ENCODE measurements around the gene ZFHX2. TPM values are rescaled to one million over a fixed set of nuclear protein-coding genes. Genes with fewer than 3 reads are reported as not detected.
A peak's percentile ranks its signal among the peaks of the same experiment; 100 is the strongest.

Gene ZFHX2
- total RNA-seq, 6 experiments from 2014 or later: 0.63 to 4.2 (median 1.7) TPM

DNA sequence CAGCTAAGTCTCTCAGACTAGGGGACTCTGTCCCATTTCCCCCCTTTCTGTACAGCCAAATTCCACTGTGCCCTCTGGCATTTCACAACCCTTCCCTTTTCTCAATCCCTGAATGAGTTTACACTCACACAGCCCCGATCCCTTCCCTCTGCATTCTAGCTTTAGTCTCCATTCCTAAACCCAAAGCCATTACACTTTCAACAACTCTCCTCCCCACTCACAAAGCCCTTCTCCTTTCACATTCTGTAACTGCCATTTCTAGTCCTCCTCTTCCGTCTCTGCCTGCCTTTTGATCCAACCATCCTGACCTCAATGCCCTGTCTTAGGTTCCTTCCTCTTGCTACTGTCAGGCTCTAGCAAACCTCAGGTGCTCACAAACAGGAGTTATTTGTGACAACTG lies 3.6 kb downstream of the ZFHX2 start:
- no peaks in the 10 kb centered on the region for H3K9me3 Mint-ChIP-seq
- H3K27me3 Mint-ChIP-seq (ENCODE audit: insufficient read depth): peaks cover 6% of the 10 kb centered on the region
- DNase-seq: no peak
- H3K4me3 Mint-ChIP-seq: no peak overlapping the region
- H3K4me1 Mint-ChIP-seq (ENCODE audit: low read depth): peaks cover 12% of the 10 kb centered on the region
- no peak overlapping the region for H3K27ac Mint-ChIP-seq
- H3K36me3 Mint-ChIP-seq (ENCODE audit: low read depth): no peaks in the 10 kb centered on the region
- TF ChIP-seq, protein P1, sequence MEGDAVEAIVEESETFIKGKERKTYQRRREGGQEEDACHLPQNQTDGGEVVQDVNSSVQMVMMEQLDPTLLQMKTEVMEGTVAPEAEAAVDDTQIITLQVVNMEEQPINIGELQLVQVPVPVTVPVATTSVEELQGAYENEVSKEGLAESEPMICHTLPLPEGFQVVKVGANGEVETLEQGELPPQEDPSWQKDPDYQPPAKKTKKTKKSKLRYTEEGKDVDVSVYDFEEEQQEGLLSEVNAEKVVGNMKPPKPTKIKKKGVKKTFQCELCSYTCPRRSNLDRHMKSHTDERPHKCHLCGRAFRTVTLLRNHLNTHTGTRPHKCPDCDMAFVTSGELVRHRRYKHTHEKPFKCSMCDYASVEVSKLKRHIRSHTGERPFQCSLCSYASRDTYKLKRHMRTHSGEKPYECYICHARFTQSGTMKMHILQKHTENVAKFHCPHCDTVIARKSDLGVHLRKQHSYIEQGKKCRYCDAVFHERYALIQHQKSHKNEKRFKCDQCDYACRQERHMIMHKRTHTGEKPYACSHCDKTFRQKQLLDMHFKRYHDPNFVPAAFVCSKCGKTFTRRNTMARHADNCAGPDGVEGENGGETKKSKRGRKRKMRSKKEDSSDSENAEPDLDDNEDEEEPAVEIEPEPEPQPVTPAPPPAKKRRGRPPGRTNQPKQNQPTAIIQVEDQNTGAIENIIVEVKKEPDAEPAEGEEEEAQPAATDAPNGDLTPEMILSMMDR (IDR thresholded peaks at IDR 0.05): no peak

DNA sequence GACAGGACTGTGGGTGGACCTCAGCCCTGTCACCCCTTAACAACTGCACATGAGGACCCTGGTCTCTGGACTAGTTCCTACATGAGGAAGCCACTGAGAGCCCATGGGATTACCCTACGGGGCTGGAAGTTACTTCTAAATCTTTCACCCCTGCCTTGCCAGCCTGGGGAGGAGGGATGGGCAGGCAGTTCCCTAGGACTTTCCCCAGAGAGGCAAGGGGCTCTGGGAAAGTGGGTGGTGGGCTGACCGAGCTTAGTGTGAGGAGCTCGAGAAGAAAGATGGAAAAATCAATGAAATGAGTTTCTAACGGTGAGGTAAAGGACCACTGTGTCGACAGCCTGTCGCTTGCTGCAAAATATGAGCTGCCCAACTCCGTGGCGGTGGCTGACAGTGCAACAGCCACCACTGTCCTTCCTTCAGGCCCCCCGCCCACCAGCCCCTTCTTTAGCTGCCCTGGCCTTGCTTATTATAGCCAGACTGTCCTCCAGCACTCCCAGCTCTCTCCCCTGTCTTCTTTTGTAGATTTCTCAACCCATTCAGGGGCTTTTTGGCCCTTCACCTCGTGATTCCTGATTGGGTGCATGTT lies 5.0 kb downstream of the ZFHX2 start:
- Mint-ChIP-seq H3K9me3 (no peaks in the 10 kb centered on the region), H3K4me3 (no peak overlapping the region)

DNA sequence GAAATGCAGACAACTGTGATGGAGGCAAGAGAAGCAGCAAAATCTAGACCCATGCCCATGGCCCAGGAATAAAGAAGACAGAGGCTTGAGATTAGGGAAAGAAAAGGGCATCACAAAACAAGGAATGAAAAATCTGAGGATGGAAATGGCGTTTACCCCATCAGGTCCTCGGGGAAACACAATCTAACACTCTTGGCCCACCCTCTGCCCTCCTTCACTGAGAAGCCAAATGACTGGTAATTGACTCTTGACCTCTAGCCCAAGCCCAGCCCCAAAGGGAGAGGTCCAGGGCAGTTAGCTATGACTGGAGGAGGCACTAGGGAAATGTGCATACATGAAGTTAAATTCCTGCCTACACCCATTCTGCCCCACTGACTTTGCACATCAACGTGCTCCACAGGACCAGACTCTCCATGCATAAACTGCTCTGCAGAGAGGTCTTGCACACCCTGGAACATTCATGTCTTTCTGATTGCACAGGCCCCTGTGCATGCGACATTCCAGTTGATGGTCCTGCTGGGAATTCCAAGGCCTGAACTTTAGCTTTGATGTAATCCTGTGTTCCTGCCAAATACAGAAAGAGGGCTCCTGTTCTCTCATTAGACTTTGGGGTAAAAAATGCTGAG lies 5.7 kb downstream of the ZFHX2 start:
- Mint-ChIP-seq H3K9me3 (no peaks in the 10 kb centered on the region), H3K4me3 (no peak overlapping the region), H3K36me3 (ENCODE audit: low read depth) (no peaks in the 10 kb centered on the region), H3K27ac (no peak overlapping the region), H3K27me3 (ENCODE audit: insufficient read depth) (peaks cover 6% of the 10 kb centered on the region), H3K4me1 (ENCODE audit: low read depth) (peaks cover 12% of the 10 kb centered on the region)
- no peak for DNase-seq
- TF ChIP-seq, protein P1 (IDR thresholded peaks at IDR 0.05): no peak

More for the DNA sequence above, 5.0 kb downstream of the ZFHX2 start:
- Mint-ChIP-seq H3K4me1 (ENCODE audit: low read depth) (peaks cover 12% of the 10 kb centered on the region), H3K36me3 (ENCODE audit: low read depth) (no peaks in the 10 kb centered on the region), H3K27ac (no peak overlapping the region), H3K27me3 (ENCODE audit: insufficient read depth) (peaks cover 6% of the 10 kb centered on the region)
- TF ChIP-seq, protein P1 (IDR thresholded peaks at IDR 0.05): no peak
- DNase-seq: no peak

DNA sequence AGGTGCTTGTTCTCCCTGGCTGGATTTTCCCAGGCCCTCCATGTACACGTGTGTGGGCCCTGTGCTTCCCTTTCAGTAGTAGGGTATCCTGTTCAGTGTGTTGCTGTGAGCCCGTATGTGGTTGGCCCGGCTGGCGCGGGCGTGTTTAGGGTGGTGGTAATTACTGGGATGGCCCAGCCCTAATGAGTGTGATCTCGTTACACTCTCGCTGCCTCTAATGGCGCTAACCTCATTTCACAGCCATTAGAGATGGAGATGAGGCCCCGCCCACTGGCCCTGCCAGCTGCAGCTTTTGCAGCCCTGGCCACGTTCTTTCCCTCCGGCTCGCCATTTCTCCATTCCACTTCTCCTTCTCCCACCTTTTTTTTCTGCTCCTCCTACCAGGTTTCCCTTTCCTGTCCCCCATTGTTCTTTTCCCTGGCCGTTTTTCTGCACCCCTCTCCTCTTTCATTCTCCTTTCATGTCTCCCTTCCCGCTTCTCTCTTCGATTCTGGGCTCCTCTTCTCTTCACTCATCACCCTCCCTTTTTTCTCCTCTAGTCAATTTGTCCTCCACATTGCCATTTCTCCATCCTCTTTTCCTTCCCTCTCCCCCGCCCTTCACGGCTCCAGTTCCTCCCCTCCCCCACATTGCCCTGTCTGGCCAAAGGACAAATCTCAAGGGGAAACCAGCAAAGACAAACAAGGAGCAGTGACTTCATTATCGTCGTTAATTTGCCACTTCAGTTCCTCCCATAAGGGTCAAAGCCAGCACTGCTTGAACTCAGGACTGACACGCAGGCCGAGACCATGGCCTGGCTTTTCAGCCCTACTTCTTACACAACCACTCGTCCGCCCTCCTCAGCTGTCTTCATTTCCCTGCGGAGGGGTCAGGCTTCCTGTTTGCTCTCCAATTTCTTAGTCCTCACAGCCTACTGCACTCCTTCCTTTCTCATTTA lies 6.8 kb downstream of the ZFHX2 start:
- no peak for DNase-seq
- peak overlapping the region; percentile 8; the same call in 1 of the 2 replicates for H3K4me3 Mint-ChIP-seq
- no peak overlapping the region; the same call in 1 of the 2 replicates for H3K27ac Mint-ChIP-seq
- peaks cover 12% of the 10 kb centered on the region for H3K4me1 Mint-ChIP-seq (ENCODE audit: low read depth)
- H3K9me3 Mint-ChIP-seq: no peaks in the 10 kb centered on the region
- TF ChIP-seq, protein P1 (IDR thresholded peaks at IDR 0.05): no peak
- H3K27me3 Mint-ChIP-seq (ENCODE audit: insufficient read depth): peaks cover 7% of the 10 kb centered on the region
- no peaks in the 10 kb centered on the region for H3K36me3 Mint-ChIP-seq (ENCODE audit: low read depth)

DNA sequence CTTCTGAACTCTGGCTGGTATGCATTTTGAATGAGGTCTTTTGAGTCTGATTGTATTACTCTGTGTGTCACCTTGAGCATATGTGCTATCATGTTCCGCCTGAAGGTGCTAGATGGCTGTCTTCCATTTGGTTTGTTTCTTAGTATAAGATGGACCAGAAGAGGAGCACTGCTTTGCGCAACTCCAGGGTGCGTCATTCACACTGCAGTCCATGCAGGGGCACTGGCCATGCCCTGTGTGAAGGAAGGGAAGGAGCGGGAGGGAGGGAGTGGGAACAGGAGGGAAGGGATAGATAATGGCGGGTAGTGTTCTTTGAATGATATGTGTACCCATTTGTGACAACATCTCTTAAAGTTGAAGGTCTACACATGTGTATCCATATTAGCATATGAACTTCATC lies 8.2 kb downstream of the ZFHX2 start:
- TF ChIP-seq, protein P1 (IDR thresholded peaks at IDR 0.05): no peak
- Mint-ChIP-seq H3K27ac (no peak overlapping the region), H3K4me1 (ENCODE audit: low read depth) (peaks cover 26% of the 10 kb centered on the region), H3K27me3 (ENCODE audit: insufficient read depth) (peaks cover 9% of the 10 kb centered on the region), H3K9me3 (no peaks in the 10 kb centered on the region), H3K4me3 (no peak overlapping the region), H3K36me3 (ENCODE audit: low read depth) (no peaks in the 10 kb centered on the region)
- no peak for DNase-seq

Measured in HFFc6 (cell line).